H9 (cell line): ENCODE measurements around the gene SLC52A1. TPM values are rescaled to one million over a fixed set of nuclear protein-coding genes. Genes with fewer than 3 reads are reported as not detected.

Source experiments
- DNase-seq: peaks from one replicate; pipeline ENCODE4 v3.0.0-alpha.2; 2017
- H2AFZ ChIP-seq: one replicate; pipeline ENCODE4 v1.6.1; 2013; ENCODE audit warnings: mild to moderate bottlenecking, low read length, control low read depth, moderate library complexity
- H2AK5ac ChIP-seq: 2 replicates; pipeline ENCODE4 v1.6.1; 2013; ENCODE audit warnings: low read length, control low read depth, mixed read lengths; ENCODE audit not compliant: insufficient read length
- H2BK120ac ChIP-seq: one replicate; pipeline ENCODE4 v1.6.1; 2013; ENCODE audit warnings: low read depth, mild to moderate bottlenecking, low read length, control low read depth, inconsistent platforms; ENCODE audit not compliant: poor library complexity, severe bottlenecking
- H2BK12ac ChIP-seq: 2 replicates; pipeline ENCODE4 v1.6.1; 2013; ENCODE audit warnings: low read length, control low read depth, mixed read lengths, low read depth; ENCODE audit not compliant: insufficient read length
- H2BK15ac ChIP-seq: 2 replicates; pipeline ENCODE4 v1.6.1; 2013; ENCODE audit warnings: low read depth, low read length, control low read depth
- H2BK20ac ChIP-seq: one replicate; pipeline ENCODE4 v1.6.1; 2013; ENCODE audit warnings: low read depth, mild to moderate bottlenecking, low read length, control low read depth, inconsistent platforms; ENCODE audit not compliant: poor library complexity, severe bottlenecking
- H2BK5ac ChIP-seq: 2 replicates; pipeline ENCODE4 v1.6.1; 2013; ENCODE audit warnings: low read length, control low read depth, mixed read lengths; ENCODE audit not compliant: insufficient read length
- H3K14ac ChIP-seq: 2 replicates; pipeline ENCODE4 v1.6.1; 2013; ENCODE audit warnings: low read length, control low read depth; ENCODE audit not compliant: insufficient read depth
- H3K18ac ChIP-seq: 2 replicates; pipeline ENCODE4 v1.6.1; 2013; ENCODE audit warnings: low read depth, mild to moderate bottlenecking, mixed read lengths, low read length, control low read depth; ENCODE audit not compliant: insufficient read length
- H3K23ac ChIP-seq: 2 replicates; pipeline ENCODE4 v1.6.1; 2013; ENCODE audit warnings: low read length, control low read depth, mixed read lengths, low read depth; ENCODE audit not compliant: insufficient read length
- H3K23me2 ChIP-seq: 2 replicates; pipeline ENCODE4 v1.6.1; 2013; ENCODE audit warnings: low read depth, mild to moderate bottlenecking, mixed read lengths, low read length, control low read depth; ENCODE audit not compliant: insufficient read length, poor library complexity, severe bottlenecking
- H3K27ac ChIP-seq: 2 replicates; pipeline ENCODE4 v1.5.1; 2013; ENCODE audit warnings: low read length, control low read depth, mixed read lengths, low read depth; ENCODE audit not compliant: insufficient read length
- H3K27me3 ChIP-seq: 2 replicates; pipeline ENCODE4 v1.6.1; 2013; ENCODE audit warnings: low read length, control low read depth, inconsistent platforms; ENCODE audit not compliant: insufficient read depth
- H3K4ac ChIP-seq: 2 replicates; pipeline ENCODE4 v1.6.1; 2013; ENCODE audit warnings: low read depth, mild to moderate bottlenecking, control low read depth, inconsistent platforms, low read length, moderate library complexity
- H3K4me1 ChIP-seq: 2 replicates; pipeline ENCODE4 v1.6.1; 2013; ENCODE audit warnings: low read length, control low read depth, inconsistent platforms; ENCODE audit not compliant: insufficient read depth
- H3K4me2 ChIP-seq: 2 replicates; pipeline ENCODE4 v1.6.1; 2013; ENCODE audit warnings: low read length, control low read depth, mixed read lengths; ENCODE audit not compliant: insufficient read length, insufficient read depth
- H3K56ac ChIP-seq: 2 replicates; pipeline ENCODE4 v1.6.1; 2013; ENCODE audit warnings: low read depth, mild to moderate bottlenecking, mixed read lengths, low read length, control low read depth; ENCODE audit not compliant: insufficient read length
- H3K79me1 ChIP-seq: 2 replicates; pipeline ENCODE4 v1.6.1; 2013; ENCODE audit warnings: low read depth, mild to moderate bottlenecking, moderate library complexity, low read length, control low read depth, inconsistent platforms; ENCODE audit not compliant: insufficient read depth, poor library complexity, severe bottlenecking
- H3K79me2 ChIP-seq: 2 replicates; pipeline ENCODE4 v1.6.1; 2013; ENCODE audit warnings: low read length, control low read depth, inconsistent platforms; ENCODE audit not compliant: insufficient read depth
- H3K9ac ChIP-seq: 2 replicates; pipeline ENCODE4 v1.6.1; 2013; ENCODE audit warnings: low read length, control low read depth, mixed read lengths; ENCODE audit not compliant: insufficient read length; ENCODE audit errors: extremely low read depth
- H3K9me3 ChIP-seq: one replicate; pipeline ENCODE4 v1.6.1; 2013; ENCODE audit warnings: low read depth, low read length, inconsistent platforms; ENCODE audit not compliant: control insufficient read depth
- H3T11ph ChIP-seq: one replicate; pipeline ENCODE4 v1.6.1; 2013; ENCODE audit warnings: mild to moderate bottlenecking, low read length, control low read depth, inconsistent platforms
- H4K20me1 ChIP-seq: one replicate; pipeline ENCODE4 v1.6.1; 2013; ENCODE audit not compliant: control insufficient read depth, insufficient read length, insufficient read depth
- H4K5ac ChIP-seq: 2 replicates; pipeline ENCODE4 v1.6.1; 2013; ENCODE audit warnings: low read depth, mild to moderate bottlenecking, mixed read lengths, low read length, control low read depth; ENCODE audit not compliant: insufficient read length
- H4K8ac ChIP-seq: replicated peaks from 2 replicates; pipeline ENCODE4 v1.6.1; 2013; ENCODE audit warnings: low read length, control low read depth, mixed read lengths, low read depth; ENCODE audit not compliant: insufficient read length
- H4K91ac ChIP-seq: 2 replicates; pipeline ENCODE4 v1.6.1; 2013; ENCODE audit warnings: low read depth, mild to moderate bottlenecking, moderate library complexity, mixed read lengths, low read length, control low read depth; ENCODE audit not compliant: insufficient read length
- H3K27ac Mint-ChIP-seq, 3 experiments: 2 replicates in 2 of 3; 3 replicates in 1 of 3; pipeline ENCODE4 v1.8.0; 2020 to 2021; ENCODE audit warnings: mixed read lengths in 3 of 3, mild to moderate bottlenecking in 1 of 3, moderate library complexity in 1 of 3
- H3K27me3 Mint-ChIP-seq: 2 replicates; pipeline ENCODE4 v1.8.0; 2021; ENCODE audit warnings: low read depth, mild to moderate bottlenecking, moderate library complexity, mixed read lengths
- H3K36me3 Mint-ChIP-seq, 3 experiments: 2 replicates in 2 of 3; 3 replicates in 1 of 3; pipeline ENCODE4 v1.8.0; 2020 to 2021; ENCODE audit warnings: low read depth in 3 of 3, mixed read lengths in 3 of 3; ENCODE audit not compliant: insufficient read depth in 1 of 3
- H3K4me1 Mint-ChIP-seq, 2 experiments: 2 replicates each; pipeline ENCODE4 v1.8.0; 2020; ENCODE audit warnings: mixed read lengths in 2 of 2
- H3K4me3 Mint-ChIP-seq, 2 experiments: 2 replicates in 1 of 2; 3 replicates in 1 of 2; pipeline ENCODE4 v1.8.0; 2020 to 2021; ENCODE audit warnings: mild to moderate bottlenecking in 2 of 2, mixed read lengths in 2 of 2, moderate library complexity in 1 of 2
- H3K9me3 Mint-ChIP-seq, 2 experiments: 2 replicates in 1 of 2; 3 replicates in 1 of 2; pipeline ENCODE4 v1.8.0; 2020; ENCODE audit warnings: mild to moderate bottlenecking in 2 of 2, mixed read lengths in 2 of 2, moderate library complexity in 1 of 2
- CTCF ChIP-seq: fragments of 200-600 bp; sonication (generic); conservative IDR thresholded peaks from 3 replicates; pipeline ENCODE4 v1.8.0; 2021; ENCODE audit warnings: antibody characterized with exemption, mild to moderate bottlenecking
- whole genome bisulfite sequencing: extraction: QIAGEN DNeasy Blood & Tissue Kit; methylation state at CpG from one replicate; pipeline ENCODE4 v1.1.7; 2013; ENCODE audit warnings: missing lambda C conversion rate, low lambda C conversion rate, mixed read lengths; ENCODE audit not compliant: insufficient read length; ENCODE audit errors: extremely low coverage; 5-methylcytosine and 5-hydroxymethylcytosine counted together
- long read RNA-seq: library from polyadenylated mRNA; unstranded; transcript quantifications from one replicate; pipeline ENCODE4 v2.0.0, GENCODE V29; 2020
- total RNA-seq: library from RNA; stranded (reverse); gene quantifications from 2 replicates; pipeline ENCODE4 v1.2.1, GENCODE V29; 2021

SLC52A1 gene
- 0.15 and 0.17 TPM in 2 replicates for total RNA-seq
- long read RNA-seq, partial matches to known transcripts: 0 of 1 reads
- long read RNA-seq, other reads (novel, unspliced or antisense): 0 of 1 reads

- no peak within 1 kb of the TSS for H2AFZ ChIP-seq
- no peaks in the 10 kb centered on the region for H3K79me2 ChIP-seq
- H3K27me3 Mint-ChIP-seq: peaks cover 46% of the 10 kb centered on the region
- H2BK12ac ChIP-seq: no peak within 1 kb of the TSS
- H3K9ac ChIP-seq: no peak within 1 kb of the TSS
- H2AK5ac ChIP-seq: no peak within 1 kb of the TSS
- H3K23me2 ChIP-seq: no peaks in the 10 kb centered on the region
- no peak within 1 kb of the TSS for H2BK120ac ChIP-seq
- H3K9me3 Mint-ChIP-seq: no peaks in the 10 kb centered on the region
- H3K27me3 ChIP-seq: no peaks in the 10 kb centered on the region; the same call in 1 of the 2 replicates
- no peak within 1 kb of the TSS; a peak in 1 of 7 replicates for H3K27ac Mint-ChIP-seq
- no peak within 1 kb of the TSS for H4K8ac ChIP-seq
- peaks cover 0 to 3% of the 10 kb centered on the region in 2 experiments; a peak in 1 of 4 replicates for H3K4me1 Mint-ChIP-seq
- no peak within 1 kb of the TSS for H3K23ac ChIP-seq
- no CpG with 5 or more reads among the region's 24 CpGs for whole genome bisulfite sequencing
- H3K4me1 ChIP-seq: no peaks in the 10 kb centered on the region
- H3K14ac ChIP-seq: no peak within 1 kb of the TSS
- H3K79me1 ChIP-seq: no peaks in the 10 kb centered on the region
- peak within 1 kb of the TSS in 1 of 2 experiments; percentile 60; a peak in 1 of 5 replicates for H3K4me3 Mint-ChIP-seq
- H3K4ac ChIP-seq: no peak within 1 kb of the TSS
- H3K56ac ChIP-seq: no peak within 1 kb of the TSS
- TF ChIP-seq CTCF: no peak
- peak within 1 kb of the TSS; percentile 9 for H3K4me2 ChIP-seq
- H3K36me3 Mint-ChIP-seq: no peaks in the 10 kb centered on the region
- no peak within 1 kb of the TSS for H2BK5ac ChIP-seq
- H3K9me3 ChIP-seq: no peaks in the 10 kb centered on the region
- H4K5ac ChIP-seq: no peak within 1 kb of the TSS
- no peak within 1 kb of the TSS for H4K91ac ChIP-seq
- H3T11ph ChIP-seq: no peak within 1 kb of the TSS
- no peak within 1 kb of the TSS for H2BK15ac ChIP-seq
- peak; percentile 78 for DNase-seq
- H3K27ac ChIP-seq: no peak within 1 kb of the TSS
- no peaks in the 10 kb centered on the region for H4K20me1 ChIP-seq
- no peak within 1 kb of the TSS for H3K18ac ChIP-seq
- no peak within 1 kb of the TSS for H2BK20ac ChIP-seq
Observed at GRCh38 chr17:5035315-5035714, at the start of gene SLC52A1. Gene SLC52A1 (minus strand): TSS chr17:5035426. CDS start chr17:5034606, 820 bp downstream.
